OCI-LY7 (cell line): ENCODE data around the gene CLMN. TPM values are rescaled to one million over a fixed set of nuclear protein-coding genes. Genes with fewer than 3 reads are reported as not detected.

Experiments
- BruUV-seq: library from RNA; stranded (reverse); fragments of 400-500 nt; replicated peaks from 2 replicates; lab custom pipeline; 2021; lab: Mats Ljungman, UMichigan
- CTCF ChIA-PET: fragments of 300-600 bp; sonication (Branson Sonifier 250); formaldehyde crosslinking; loops from one replicate; lab custom pipeline; 2022; ENCODE audit warnings: antibody characterized with exemption; ENCODE audit not compliant: unreplicated experiment; lab: Charles Lee
- POLR2A ChIA-PET: fragments of 300-600 bp; sonication (Branson Sonifier 250); formaldehyde crosslinking; loops from one replicate; lab custom pipeline; 2022; ENCODE audit warnings: antibody characterized with exemption; lab: Charles Lee
- DNase-seq: peaks from one replicate; pipeline ENCODE4 v3.0.0-alpha.2; 2015; ENCODE audit warnings: low spot score
- H2AFZ ChIP-seq: fragments of 200-600 bp; sonication (generic), shearing (Covaris generic); 2 replicates; pipeline ENCODE4 v1.6.1; 2014; ENCODE audit warnings: mild to moderate bottlenecking, antibody characterized with exemption, low read length, moderate library complexity
- H3K27ac ChIP-seq: fragments of 200-600 bp; sonication (generic); 2 replicates; pipeline ENCODE4 v1.5.1; 2014; ENCODE audit warnings: mixed run types, low read depth, mild to moderate bottlenecking, moderate library complexity, low read length, inconsistent platforms; ENCODE audit not compliant: poor library complexity, severe bottlenecking
- H3K36me3 ChIP-seq: fragments of 200-600 bp; sonication (generic); 2 replicates; pipeline ENCODE4 v1.6.1; 2014; ENCODE audit warnings: mild to moderate bottlenecking, antibody characterized with exemption, low read length, moderate library complexity, mixed read lengths; ENCODE audit not compliant: insufficient read depth
- H3K4me1 ChIP-seq: fragments of 200-600 bp; sonication (generic); 2 replicates; pipeline ENCODE4 v1.5.1; 2014; ENCODE audit warnings: mild to moderate bottlenecking, low read length; ENCODE audit not compliant: insufficient read depth, poor library complexity, severe bottlenecking
- H3K4me2 ChIP-seq: fragments of 200-600 bp; sonication (generic); 2 replicates; pipeline ENCODE4 v1.6.1; 2014; ENCODE audit warnings: mild to moderate bottlenecking, low read length
- H3K4me3 ChIP-seq: fragments of 200-600 bp; sonication (generic); 2 replicates; pipeline ENCODE4 v1.5.1; 2014; ENCODE audit warnings: mild to moderate bottlenecking, low read depth, low read length; ENCODE audit not compliant: poor library complexity, severe bottlenecking
- H3K79me2 ChIP-seq: fragments of 200-600 bp; sonication (generic); 2 replicates; pipeline ENCODE4 v1.6.1; 2016; ENCODE audit warnings: low read depth, mild to moderate bottlenecking, low read length, moderate library complexity, mixed read lengths; ENCODE audit not compliant: insufficient read depth
- H3K9me2 ChIP-seq: fragments of 200-600 bp; sonication (generic); 2 replicates; pipeline ENCODE4 v1.6.1; 2016; ENCODE audit warnings: mild to moderate bottlenecking, low read length, mixed read lengths; ENCODE audit not compliant: insufficient read depth
- H3K9me3 ChIP-seq: fragments of 200-600 bp; sonication (generic); 2 replicates; pipeline ENCODE4 v1.6.1; 2014; ENCODE audit warnings: mild to moderate bottlenecking, mixed run types, low read length, mixed read lengths
- H4K20me1 ChIP-seq: fragments of 200-600 bp; sonication (generic); 2 replicates; pipeline ENCODE4 v1.6.1; 2014; ENCODE audit warnings: mild to moderate bottlenecking, antibody characterized with exemption, low read length, moderate library complexity, mixed read lengths; ENCODE audit not compliant: insufficient read depth
- CTCF ChIP-seq: fragments of 200-600 bp; sonication (generic); conservative IDR thresholded peaks from 2 replicates; pipeline ENCODE4 v1.5.1; 2014; ENCODE audit warnings: mild to moderate bottlenecking, antibody characterized with exemption, low read length, moderate library complexity, mixed read lengths
- EZH2phosphoT487 ChIP-seq: fragments of 200-600 bp; sonication (generic); IDR thresholded peaks from 2 replicates; pipeline ENCODE4 v1.6.1; 2018; ENCODE audit warnings: low read depth, borderline replicate concordance, mild to moderate bottlenecking, mixed run types, antibody characterized with exemption, low read length, moderate library complexity, mixed read lengths
- intact Hi-C: fragments of 100-400 bp; cut with micrococcal nuclease; formaldehyde crosslinking; loops from one replicate; pipeline ENCODE4 v1.10.0; 2022; ENCODE audit not compliant: unreplicated experiment
- total RNA-seq, 2 experiments: library from RNA; depleted of rRNA in 1 of 2; stranded (reverse); fragments of >200 nt in 1 of 2; shearing (Covaris generic) in 1 of 2; gene quantifications; 2 replicates each; pipeline ENCODE4 v1.2.3, GENCODE V29; 2014 to 2022

The CLMN gene
- total RNA-seq, 2 experiments from 2014 or later: 6.8 to 12.0 TPM

- Histone ChIP-seq H4K20me1 (peaks cover 34% of the 10 kb centered on the region), H2AFZ (no peak overlapping the region), H3K4me1 (peaks cover 56% of the 10 kb centered on the region), H3K4me2 (peak overlapping the region; percentile 80), H3K9me3 (peaks cover 5% of the 10 kb centered on the region; the same call in 1 of the 2 replicates), H3K79me2 (peaks cover 79% of the 10 kb centered on the region), H3K36me3 (peaks cover 9% of the 10 kb centered on the region), H3K9me2 (no peaks in the 10 kb centered on the region), H3K4me3 (no peak overlapping the region), H3K27ac (no peak overlapping the region)
- intact Hi-C loops: loop anchor here (10.0 kb wide), 2 partner anchors 111 to 1199 kb away; no protein-coding TSS in a partner anchor
- TF ChIP-seq EZH2phosphoT487 (no peak), CTCF (no peak)
- DNase-seq: no peak
- BruUV-seq: no TSS peak
- ChIA-PET POLR2A (interaction anchor here (0.7 to 1.4 kb wide), 2 partner anchors 11 to 65 kb away, joined by 4 to 6 read pairs; no protein-coding TSS in a partner anchor), CTCF (no interaction called here)
Observed at GRCh38 chr14:95153866-95154265, 165.8 kb downstream of the CLMN start.

GRCh38 chr14:95151561-95151960 is 168.1 kb downstream of the CLMN start:
- H3K9me3 ChIP-seq: peaks cover 10% of the 10 kb centered on the region
- H3K36me3 ChIP-seq: peaks cover 19% of the 10 kb centered on the region
- ChIA-PET POLR2A (interaction anchor here (0.5 to 0.7 kb wide), 2 partner anchors 99 to 275 kb away, joined by 4 to 6 read pairs; no protein-coding TSS in a partner anchor), CTCF (no interaction called here)
- intact Hi-C loops: loop anchor here (10.0 kb wide), 2 partner anchors 113 to 1197 kb away; no protein-coding TSS in a partner anchor
- peaks cover 47% of the 10 kb centered on the region for H3K4me1 ChIP-seq
- H3K4me2 ChIP-seq: peak overlapping the region; percentile 23
- DNase-seq: no peak
- no peak overlapping the region for H2AFZ ChIP-seq
- peaks cover 34% of the 10 kb centered on the region for H4K20me1 ChIP-seq
- peaks cover 100% of the 10 kb centered on the region for H3K79me2 ChIP-seq
- BruUV-seq: no TSS peak
- TF ChIP-seq CTCF: no peak
- TF ChIP-seq EZH2phosphoT487: no peak
- H3K4me3 ChIP-seq: no peak overlapping the region
- H3K9me2 ChIP-seq: no peaks in the 10 kb centered on the region
- no peak overlapping the region for H3K27ac ChIP-seq

- intact Hi-C loops: loop anchor here (10.0 kb wide), 2 partner anchors 114 to 1196 kb away; no protein-coding TSS in a partner anchor
- H3K36me3 ChIP-seq: peaks cover 26% of the 10 kb centered on the region
- POLR2A ChIA-PET: interaction anchor here (0.5 to 0.7 kb wide), 2 partner anchors 99 to 276 kb away, joined by 4 to 6 read pairs; no protein-coding TSS in a partner anchor
- peak overlapping the region; percentile 23 for H3K4me2 ChIP-seq
- H3K27ac ChIP-seq: no peak overlapping the region
- CTCF ChIA-PET: no interaction called here
- peaks cover 45% of the 10 kb centered on the region for H3K4me1 ChIP-seq
- no peak for DNase-seq
- TF ChIP-seq CTCF (no peak), EZH2phosphoT487 (no peak)
- no peaks in the 10 kb centered on the region for H3K9me2 ChIP-seq
- H3K79me2 ChIP-seq: peaks cover 100% of the 10 kb centered on the region
- H3K9me3 ChIP-seq: peaks cover 17% of the 10 kb centered on the region
- peaks cover 34% of the 10 kb centered on the region for H4K20me1 ChIP-seq
- H3K4me3 ChIP-seq: peak overlapping the region; percentile 6
- BruUV-seq: no TSS peak
- no peak overlapping the region for H2AFZ ChIP-seq
Observed at GRCh38 chr14:95150910-95151309, 168.8 kb downstream of the CLMN start.
